Esophagus (tissue), 2 donors: ENCODE measurements around the gene NDUFAF3. TPM values are rescaled to one million over a fixed set of nuclear protein-coding genes. Genes with fewer than 3 reads are reported as not detected.

Source experiments
- H3K27ac ChIP-seq, 2 donors: one replicate each; pipeline ENCODE4 v1.5.1; 2013; ENCODE audit warnings: low read depth in 2 of 2, mild to moderate bottlenecking in 2 of 2, inconsistent platforms in 1 of 2, low read length in 1 of 2, moderate library complexity in 1 of 2
- H3K27me3 ChIP-seq, 2 donors: one replicate each; pipeline ENCODE4 v1.6.1; 2013; ENCODE audit warnings: low read length in 2 of 2, control low read depth in 1 of 2, mild to moderate bottlenecking in 1 of 2; ENCODE audit not compliant: insufficient read depth in 2 of 2, control insufficient read depth in 1 of 2
- H3K36me3 ChIP-seq, 2 donors: one replicate each; pipeline ENCODE4 v1.6.1; 2013; ENCODE audit warnings: low read length in 1 of 2; ENCODE audit not compliant: control insufficient read depth in 2 of 2, insufficient read depth in 2 of 2
- H3K4me1 ChIP-seq, 2 donors: one replicate each; pipeline ENCODE4 v1.6.1; 2013; ENCODE audit warnings: low read length in 1 of 2; ENCODE audit not compliant: control insufficient read depth in 2 of 2, insufficient read depth in 2 of 2
- H3K4me3 ChIP-seq, 2 donors: one replicate each; pipeline ENCODE4 v1.5.1; 2013; ENCODE audit warnings: low read length in 2 of 2, mild to moderate bottlenecking in 2 of 2, low read depth in 1 of 2, moderate library complexity in 1 of 2
- H3K9me3 ChIP-seq, 2 donors: one replicate each; pipeline ENCODE4 v1.6.1; 2013; ENCODE audit warnings: mild to moderate bottlenecking in 2 of 2, low read depth in 1 of 2, low read length in 1 of 2, moderate library complexity in 1 of 2; ENCODE audit not compliant: control insufficient read depth in 2 of 2, insufficient read depth in 1 of 2
- WGBS, 2 donors: extraction: QIAGEN DNeasy Blood & Tissue Kit; methylation state at CpG; one replicate each; pipeline ENCODE4 v1.1.7; 2013; 5-methylcytosine and 5-hydroxymethylcytosine counted together
- polyA plus RNA-seq, 2 donors: library from polyadenylated mRNA; stranded (reverse); fragments of 200-250 nt; gene quantifications; one replicate each; pipeline ENCODE4 v1.2.3, GENCODE V29; 2013
- donor health status: healthy with polysubstance abuse.
- donor health status: Bipolar disorder and iron deficiency.

NDUFAF3 gene
- polyA plus RNA-seq, 2 donors = 65.1 to 65.7 TPM

DNA sequence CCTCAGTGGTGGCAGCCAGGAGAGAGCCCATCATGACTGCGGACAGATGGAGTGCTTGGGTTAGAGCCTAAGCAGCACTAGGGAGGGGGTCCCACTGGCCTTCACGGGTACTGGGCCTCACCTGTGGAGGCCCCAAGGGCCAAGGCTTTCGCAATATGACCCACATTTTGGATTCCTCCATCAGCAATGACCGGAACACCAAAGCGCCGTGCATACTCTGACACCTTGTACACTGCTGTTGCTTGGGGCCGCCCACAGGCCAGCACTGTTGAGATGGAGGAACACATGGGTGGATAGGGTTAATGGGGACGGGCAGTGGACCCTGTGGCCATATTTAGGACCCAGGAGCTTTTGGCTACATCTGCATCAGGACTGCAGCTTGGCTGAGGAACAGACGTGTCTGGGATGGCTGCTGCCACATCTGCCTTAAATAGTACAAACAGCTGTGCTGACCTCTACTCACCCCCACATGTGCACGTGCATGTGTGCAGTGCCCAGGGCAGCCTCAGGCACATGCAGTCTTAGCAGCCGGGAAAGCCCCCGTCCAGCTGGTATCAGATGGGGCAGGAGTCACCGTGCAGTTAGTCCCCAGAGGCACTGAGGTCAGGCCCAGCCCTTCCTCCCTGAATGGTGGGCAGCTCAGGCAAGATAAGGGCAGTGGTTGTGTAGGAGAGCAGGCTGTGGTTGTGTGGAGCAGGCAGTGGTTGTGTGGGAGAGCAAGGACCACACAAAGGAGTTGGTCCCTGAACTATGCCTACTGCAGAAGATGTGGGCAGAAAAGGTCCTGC, 3.3 kb downstream of the NDUFAF3 start:
- Histone ChIP-seq H3K4me3 (no peak overlapping the region), H3K36me3 (peaks cover 2 to 32% of the 10 kb centered on the region in 2 donors), H3K4me1 (peaks cover 3 to 24% of the 10 kb centered on the region in 2 donors), H3K27ac (no peak overlapping the region), H3K9me3 (no peaks in the 10 kb centered on the region), H3K27me3 (no peaks in the 10 kb centered on the region)
- 62 to 75% methylated on average over 13 of the region's 13 CpGs for WGBS, 2 donors

DNA sequence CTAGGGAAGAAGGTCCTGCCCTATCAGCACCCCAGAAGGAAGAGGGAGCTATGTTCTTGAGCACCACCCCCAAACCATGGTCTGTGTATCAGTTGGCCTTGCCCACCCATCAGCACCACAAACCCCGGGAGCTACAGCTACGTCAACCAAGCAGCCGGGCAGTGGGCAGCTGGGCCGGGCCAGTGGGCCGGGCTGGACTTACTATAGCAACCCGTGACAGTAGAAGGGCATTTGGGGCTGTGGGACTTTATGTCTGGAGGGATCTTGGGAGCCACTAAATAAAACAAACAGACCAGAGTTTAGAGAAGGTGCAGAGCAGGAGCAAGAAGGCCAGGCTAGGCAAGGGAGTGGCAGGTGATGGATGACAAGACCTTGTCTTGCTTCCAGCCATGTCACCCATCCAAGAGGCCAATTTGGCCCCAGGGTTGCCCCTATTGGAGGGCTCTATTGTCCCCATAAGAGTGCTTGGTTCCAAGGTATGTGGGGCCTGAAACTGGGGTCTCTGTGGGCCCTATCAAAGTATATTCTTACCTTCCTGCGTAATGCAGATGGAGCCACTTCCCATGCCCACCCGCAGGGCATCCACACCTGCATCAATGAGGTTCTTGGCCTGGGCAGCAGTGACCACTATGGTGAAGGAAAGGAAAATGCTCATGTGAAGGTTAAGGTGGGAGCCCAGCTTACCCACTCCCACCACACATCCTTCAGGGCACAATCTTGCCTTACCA, 4.0 kb downstream of the NDUFAF3 start:
- 87 to 90% methylated on average over 8 of the region's 8 CpGs for WGBS, 2 donors
- Histone ChIP-seq H3K4me1 (peaks cover 3 to 20% of the 10 kb centered on the region in 2 donors), H3K27me3 (no peaks in the 10 kb centered on the region), H3K4me3 (no peak overlapping the region), H3K36me3 (peaks cover 2 to 36% of the 10 kb centered on the region in 2 donors), H3K9me3 (no peaks in the 10 kb centered on the region), H3K27ac (no peak overlapping the region)

DNA sequence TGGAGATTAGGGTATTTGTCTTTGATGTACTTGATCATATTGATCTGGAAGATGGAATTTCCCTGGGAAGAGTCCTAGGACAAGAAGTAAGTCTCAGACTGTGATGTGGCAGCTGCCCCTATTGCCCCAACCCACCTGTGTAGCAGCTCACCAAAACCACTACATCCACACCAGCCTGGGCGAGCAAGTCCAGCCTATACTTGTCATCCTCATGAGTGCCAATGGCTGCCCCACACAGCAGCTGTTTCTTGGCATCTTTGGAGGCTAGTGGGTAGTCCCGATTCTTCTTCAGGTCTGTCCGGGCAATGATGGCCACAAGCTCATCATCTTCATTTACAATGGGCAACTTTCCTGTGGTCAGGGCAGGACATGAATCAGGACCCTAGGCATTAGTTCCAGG, 4.6 kb downstream of the NDUFAF3 start:
- Histone ChIP-seq H3K4me1 (peaks cover 3 to 20% of the 10 kb centered on the region in 2 donors), H3K9me3 (no peaks in the 10 kb centered on the region), H3K36me3 (peaks cover 2 to 36% of the 10 kb centered on the region in 2 donors), H3K4me3 (no peak overlapping the region), H3K27ac (no peak overlapping the region), H3K27me3 (no peaks in the 10 kb centered on the region)
- WGBS, 2 donors = 88 to 91% methylated on average over 3 of the region's 3 CpGs

DNA sequence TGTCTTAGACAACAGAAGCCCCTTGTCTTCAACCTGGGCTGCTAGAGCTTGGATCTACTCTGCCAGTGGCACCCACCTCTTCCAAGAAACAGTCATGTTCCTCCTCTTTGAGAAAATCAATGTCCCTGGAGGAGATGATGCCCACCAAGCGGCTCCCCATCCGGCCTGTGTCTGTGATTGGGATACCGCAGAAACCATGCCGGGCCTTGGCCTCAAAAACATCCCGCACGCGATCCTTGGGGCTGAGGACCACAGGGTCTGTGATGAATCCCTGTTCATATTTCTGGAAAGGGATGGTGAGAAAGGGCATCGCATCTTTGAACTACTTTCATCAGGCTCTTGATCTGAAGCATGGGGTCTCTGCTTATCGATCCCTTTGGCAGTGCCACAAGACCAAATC, 5.7 kb downstream of the NDUFAF3 start:
- peaks cover 11 to 47% of the 10 kb centered on the region in 2 donors for H3K36me3 ChIP-seq
- no peaks in the 10 kb centered on the region for H3K27me3 ChIP-seq
- H3K4me3 ChIP-seq = no peak overlapping the region
- 94 to 95% methylated on average over 9 of the region's 9 CpGs for WGBS, 2 donors
- H3K27ac ChIP-seq = peak overlapping the region in 1 of 2 donors; percentile 27
- H3K9me3 ChIP-seq = no peaks in the 10 kb centered on the region
- peaks cover 3 to 19% of the 10 kb centered on the region in 2 donors for H3K4me1 ChIP-seq

DNA sequence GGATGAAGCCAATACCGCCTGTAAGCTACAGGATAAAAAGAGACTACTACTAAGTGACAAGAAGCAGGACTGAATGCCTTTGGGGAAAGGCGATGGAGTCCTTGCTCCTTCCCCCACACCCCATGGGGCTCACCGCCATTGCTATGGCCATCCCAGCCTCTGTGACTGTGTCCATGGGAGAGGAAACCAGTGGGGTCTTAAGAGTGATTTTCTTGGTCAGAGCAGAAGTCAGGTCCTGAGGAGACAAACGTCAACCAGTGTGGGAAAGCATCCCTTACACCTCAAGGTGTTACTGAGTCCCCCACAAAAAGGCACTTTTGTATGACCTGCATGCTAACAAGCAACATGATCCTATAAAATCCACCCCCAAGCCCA, 6.4 kb downstream of the NDUFAF3 start:
- Histone ChIP-seq H3K9me3 (no peaks in the 10 kb centered on the region), H3K4me1 (peaks cover 0 to 15% of the 10 kb centered on the region in 2 donors), H3K27ac (peak overlapping the region; percentile 93 to 97), H3K27me3 (no peaks in the 10 kb centered on the region), H3K4me3 (peak overlapping the region; percentile 76 to 86), H3K36me3 (peaks cover 11 to 52% of the 10 kb centered on the region in 2 donors)
- WGBS, 2 donors = 72 to 75% methylated on average over 4 of the region's 4 CpGs

DNA sequence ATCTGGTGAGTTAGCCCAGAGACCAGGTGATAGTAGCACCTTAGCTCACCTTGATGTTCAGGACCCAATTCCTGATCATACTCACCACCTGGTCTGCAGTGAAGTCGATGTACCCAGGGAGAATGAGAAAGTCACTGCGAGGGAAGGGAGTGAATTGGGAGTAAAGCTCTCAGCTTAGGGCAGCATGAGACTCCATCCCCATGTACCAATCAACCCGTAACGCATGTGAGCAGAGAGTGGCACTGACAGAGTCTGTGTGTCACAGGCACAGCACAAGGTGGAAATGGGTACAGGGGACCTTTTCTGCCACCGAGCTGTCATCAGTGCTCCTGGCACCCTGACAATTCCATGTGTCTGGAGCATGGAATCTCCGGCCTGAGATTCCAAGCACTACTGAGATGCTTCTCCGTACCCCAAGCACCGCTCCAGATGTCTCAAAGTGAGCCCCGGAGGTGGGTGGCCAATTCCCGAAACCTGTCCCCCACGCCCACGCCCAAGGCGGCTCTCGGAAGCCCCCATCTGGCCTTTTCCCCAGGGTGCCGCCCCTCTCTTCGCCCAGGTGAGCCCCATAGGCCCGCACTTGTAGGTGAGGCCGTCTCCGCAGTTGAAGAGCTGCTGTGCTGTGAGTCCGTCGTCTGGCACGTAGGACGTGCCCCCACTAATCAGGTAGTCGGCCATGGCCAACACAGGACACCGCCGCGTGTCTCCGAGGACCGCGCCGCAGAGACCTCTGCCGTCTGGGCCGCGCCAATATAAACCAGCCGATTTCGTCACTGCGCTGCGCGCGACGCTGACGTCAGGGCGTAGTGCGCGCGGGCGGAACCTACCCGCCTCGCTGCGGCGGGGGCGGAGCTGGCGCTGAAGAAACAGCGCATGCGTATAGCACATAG, 7.0 kb downstream of the NDUFAF3 start, which contains the start of gene IMPDH2:
TSS of gene IMPDH2 (minus strand) at position 726 of the 890 bp plus-strand sequence. CDS start at position 678, 48 bp downstream.
- Histone ChIP-seq H3K4me1 (peaks cover 0 to 15% of the 10 kb centered on the region in 2 donors), H3K36me3 (peaks cover 11 to 50% of the 10 kb centered on the region in 2 donors), H3K27me3 (no peaks in the 10 kb centered on the region), H3K4me3 (peak within 1 kb of the TSS; percentile 76 to 86), H3K9me3 (no peaks in the 10 kb centered on the region), H3K27ac (peak within 1 kb of the TSS; percentile 93 to 97)
- WGBS, 2 donors = 1% methylated on average over 55 of the region's 55 CpGs

DNA sequence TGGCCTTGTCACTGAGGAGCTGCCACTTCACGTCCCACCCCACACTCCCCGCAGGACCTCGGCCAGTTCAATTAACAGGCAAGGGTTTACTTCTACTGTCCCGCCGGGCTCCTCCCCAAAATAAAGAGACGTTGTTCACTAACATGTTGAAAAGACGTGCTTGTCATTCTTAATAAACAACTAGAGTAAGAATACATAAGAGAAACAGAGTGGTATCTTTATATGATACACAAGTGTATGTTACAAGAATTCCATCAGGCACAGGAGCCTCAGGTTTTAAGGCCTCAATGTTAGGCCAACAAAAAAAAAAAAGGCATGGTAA, 7.6 kb downstream of the NDUFAF3 start:
- H3K27ac ChIP-seq = peak overlapping the region; percentile 82 to 97
- WGBS, 2 donors = 1 to 2% methylated on average over 7 of the region's 7 CpGs
- H3K4me3 ChIP-seq = peak overlapping the region in 1 of 2 donors; percentile 76
- H3K4me1 ChIP-seq = peaks cover 0 to 15% of the 10 kb centered on the region in 2 donors
- no peaks in the 10 kb centered on the region for H3K27me3 ChIP-seq
- H3K9me3 ChIP-seq = no peaks in the 10 kb centered on the region
- H3K36me3 ChIP-seq = peaks cover 9 to 44% of the 10 kb centered on the region in 2 donors

DNA sequence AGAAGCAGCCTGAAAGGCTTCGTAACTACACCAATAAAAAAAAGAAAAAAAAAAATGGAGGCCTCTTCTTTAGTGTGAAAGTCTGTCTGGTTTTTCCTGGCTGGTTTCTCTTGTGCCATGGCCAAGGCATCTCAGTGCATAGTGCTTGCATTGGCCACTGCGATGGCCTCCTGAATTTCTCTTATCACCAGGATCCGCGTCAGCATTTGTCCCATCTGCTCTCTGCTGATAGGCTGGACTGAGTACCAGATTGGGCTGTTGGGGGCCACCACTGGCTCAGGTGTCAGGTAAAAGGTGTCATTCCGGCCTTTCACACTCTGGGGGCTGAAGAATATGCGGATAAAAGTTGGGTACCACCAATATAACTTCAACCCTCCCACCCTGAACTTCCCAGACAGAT, 8.4 kb downstream of the NDUFAF3 start:
- peaks cover 9 to 39% of the 10 kb centered on the region in 2 donors for H3K36me3 ChIP-seq
- H3K4me1 ChIP-seq = peaks cover 0 to 11% of the 10 kb centered on the region in 2 donors
- no peaks in the 10 kb centered on the region for H3K9me3 ChIP-seq
- H3K4me3 ChIP-seq = no peak overlapping the region
- WGBS, 2 donors = 93% methylated on average over 6 of the region's 6 CpGs
- no peaks in the 10 kb centered on the region for H3K27me3 ChIP-seq
- no peak overlapping the region for H3K27ac ChIP-seq

DNA sequence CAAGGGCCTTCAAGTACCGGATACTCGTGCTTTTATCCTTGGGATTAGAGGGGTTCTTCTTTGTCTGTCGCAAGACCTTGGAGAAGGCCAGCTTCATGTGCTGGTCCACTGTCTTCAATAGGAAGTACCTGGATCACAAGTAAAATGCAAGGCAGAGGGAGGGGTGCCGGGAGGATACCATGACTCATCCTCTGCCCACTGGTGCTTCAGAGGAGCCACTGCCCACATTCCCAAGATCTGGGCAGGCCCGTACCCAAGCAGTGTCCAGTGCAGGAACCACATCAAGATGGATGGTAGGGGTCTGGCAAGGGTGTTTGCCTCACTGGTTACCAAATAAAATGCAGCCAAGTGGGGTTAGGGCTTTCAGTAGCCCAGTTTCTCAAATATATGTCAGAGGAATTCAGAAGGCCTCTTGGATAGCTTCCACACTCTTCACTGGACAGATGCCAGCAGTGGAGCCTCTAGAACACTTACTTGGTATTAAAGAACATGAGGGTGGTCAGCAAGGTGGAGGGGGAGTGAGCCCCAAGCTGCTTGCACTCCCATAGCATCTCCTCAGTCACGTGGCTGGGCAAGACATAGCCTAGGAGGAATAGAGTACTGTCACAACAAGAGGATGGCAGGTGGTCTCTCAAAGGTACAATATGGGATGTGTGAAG, 10.9 kb downstream of the NDUFAF3 start:
- no peaks in the 10 kb centered on the region for H3K9me3 ChIP-seq
- H3K4me1 ChIP-seq = peaks cover 0 to 7% of the 10 kb centered on the region in 2 donors
- H3K4me3 ChIP-seq = no peak overlapping the region
- no peaks in the 10 kb centered on the region for H3K27me3 ChIP-seq
- H3K36me3 ChIP-seq = peaks cover 9 to 24% of the 10 kb centered on the region in 2 donors
- no peak overlapping the region for H3K27ac ChIP-seq
- 84 to 87% methylated on average over 6 of the region's 6 CpGs for WGBS, 2 donors
